Measurements from ENCODE around the gene CENPF.

- no peak for TF ChIP-seq CTCF (IDR thresholded peaks at IDR 0.05; ENCODE audit: borderline replicate concordance, extremely low read depth, low read length, poor library complexity, severe bottlenecking)
- TF ChIP-seq EZH2 (IDR thresholded peaks at IDR 0.05; ENCODE audit: borderline replicate concordance, low read depth, low read length, severe bottlenecking): no peak
These were observed 55.2 kb downstream of the CENPF start for GRCh38 chr1:214658175-214658574.
